Measurements from ENCODE around the gene LRRC9. TPM values are rescaled to one million over a fixed set of nuclear protein-coding genes. Genes with fewer than 3 reads are reported as not detected.

Gene LRRC9
- total and polyA plus RNA-seq, 10 of the 15 experiments (the other 5 are each of a cell fraction or from before 2014, with no cell fraction given), result not detected

GRCh38 chr14:59983048-59983447, 63.1 kb downstream of the LRRC9 start:
- FAIRE-seq, result no peak
- DNase-seq (ENCODE audit: low read depth, low spot score), result no peak
- POLR2A ChIA-PET, result no interaction called here
- no peak overlapping the region for H2AFZ ChIP-seq (ENCODE audit: control insufficient read depth, low read depth, low read length)
- H3K4me2 ChIP-seq (ENCODE audit: control insufficient read depth, insufficient read depth), result no peak overlapping the region
- no peak overlapping the region for H3K27ac ChIP-seq (ENCODE audit: control insufficient read depth, insufficient read depth)
- no peaks in the 10 kb centered on the region for H3K4me1 ChIP-seq (ENCODE audit: control insufficient read depth, insufficient read depth, low read length)
- H3K4me3 ChIP-seq, result no peak overlapping the region
- RAD21 ChIA-PET (ENCODE audit: unreplicated experiment), result no interaction called here
- SMC1A ChIA-PET (ENCODE audit: uncharacterized antibody, unreplicated experiment), result interaction anchor here (1.0 kb wide), 1 partner anchor 18 kb away, joined by 6 read pairs; no protein-coding TSS in a partner anchor
- no peaks in the 10 kb centered on the region for H3K27me3 ChIP-seq (replicated peaks in 1 of 2; ENCODE audit: control insufficient read depth in 2 of 2, insufficient read depth in 2 of 2, low read length in 1 of 2)
- no peaks in the 10 kb centered on the region for H3K36me3 ChIP-seq (ENCODE audit: control insufficient read depth in 2 of 2, insufficient read depth in 2 of 2, low read length in 1 of 2)
- CTCF ChIA-PET, result no interaction called here
- H4K20me1 ChIP-seq (ENCODE audit: control insufficient read depth, insufficient read depth), result no peaks in the 10 kb centered on the region
- BruUV-seq (replicated peaks), result no TSS peak
- H3K9ac ChIP-seq (ENCODE audit: control insufficient read depth, insufficient read depth, low read length), result no peak overlapping the region
- ATAC-seq, result no peak
- intact Hi-C loops (cut with micrococcal nuclease; ENCODE audit: unreplicated experiment) (no loop called here), in situ Hi-C loops (cut with MboI) (no loop called here)
- H3K9me3 ChIP-seq (replicated peaks; ENCODE audit: control insufficient read depth, insufficient read depth, low read length), result no peaks in the 10 kb centered on the region
- no peaks in the 10 kb centered on the region for H3K79me2 ChIP-seq (ENCODE audit: control insufficient read depth, insufficient read depth, low read length)
- TF ChIP-seq PRDM15 (CRISPR knock-in tag; IDR thresholded peaks at IDR 0.05), result no peak
- no peak for TF ChIP-seq JUND (IDR thresholded peaks at IDR 0.05; ENCODE audit: low read depth, low read length)
- TF ChIP-seq CBX3 (IDR thresholded peaks at IDR 0.05; ENCODE audit: borderline replicate concordance, low read depth), result no peak
- TF ChIP-seq RB1 (IDR thresholded peaks at IDR 0.05; ENCODE audit: borderline replicate concordance), result no peak
- no peak for TF ChIP-seq SP1 (IDR thresholded peaks at IDR 0.05; ENCODE audit: low read depth, low read length)
- TF ChIP-seq TBL1XR1 (IDR thresholded peaks at IDR 0.05; ENCODE audit: low read depth, low read length), result no peak
- TF ChIP-seq ZNF687 (IDR thresholded peaks at IDR 0.05), result no peak
- TF ChIP-seq SRF (IDR thresholded peaks at IDR 0.05; ENCODE audit: low read depth in 2 of 2, low read length in 2 of 2), result no peak
- TF ChIP-seq IKZF2 (IDR thresholded peaks at IDR 0.05), result no peak
- TF ChIP-seq NKRF (conservative IDR thresholded peaks at IDR 0.05), result no peak
- TF ChIP-seq ZBTB4 (CRISPR knock-in tag; IDR thresholded peaks at IDR 0.05), result no peak
- no peak for TF ChIP-seq POU2F2 (IDR thresholded peaks at IDR 0.05; ENCODE audit: borderline replicate concordance, low read depth, low read length)
